ENCODE data around the gene MCU. TPM values are rescaled to one million over a fixed set of nuclear protein-coding genes. Genes with fewer than 3 reads are reported as not detected.

MCU gene
- total RNA-seq, 4 donors from 2014 or later, result 25.1 to 82.4 (median 65.1) TPM

- H3K27ac ChIP-seq, result no peak overlapping the region
- DNase-seq, result no peak
These were observed 120.9 kb downstream of the MCU start for GRCh38 chr10:72812753-72813430.

GRCh38 chr10:72814099-72814790 lies 122.3 kb downstream of the MCU start:
- H3K9me3 ChIP-seq, result no peaks in the 10 kb centered on the region
- 40 to 43% methylated on average over 2 of the region's 2 CpGs for WGBS, 2 donors (ENCODE audit: low coverage in 1 of 2)
- in situ Hi-C loops (cut with MboI; ENCODE audit: low pct_ligation_motif_present in 1 of 4, low pct_unique_long_range_greater_than_20kb in 1 of 4, low sequenced_read_pairs in 3 of 4), result no loop called here
- no peaks in the 10 kb centered on the region for H3K27me3 ChIP-seq
- no peak overlapping the region for H3K4me3 ChIP-seq
- DNase-seq, result no peak
- no peak for TF ChIP-seq EP300 (IDR thresholded peaks at IDR 0.05; ENCODE audit: low read depth)
- intact Hi-C loops (cut with DNase I; ENCODE audit: low total_unique reads), result no loop called here
- H3K27ac ChIP-seq, result no peak overlapping the region
- peaks cover 0 to 15% (median 2%) of the 10 kb centered on the region in 4 donors for H3K4me1 ChIP-seq
- H3K36me3 ChIP-seq, result no peaks in the 10 kb centered on the region

More at GRCh38 chr10:72812753-72813430, 120.9 kb downstream of the MCU start:
- intact Hi-C loops (cut with DNase I; ENCODE audit: low total_unique reads), result no loop called here
- in situ Hi-C loops (cut with MboI; ENCODE audit: low pct_ligation_motif_present in 1 of 4, low pct_unique_long_range_greater_than_20kb in 1 of 4, low sequenced_read_pairs in 3 of 4), result no loop called here
- TF ChIP-seq POLR2A (IDR thresholded peaks at IDR 0.05) (no peak), POLR2AphosphoS5 (IDR thresholded peaks at IDR 0.05) (no peak)
- Histone ChIP-seq H3K4me3 (no peak overlapping the region), H3K4me1 (peaks cover 0 to 15% (median 2%) of the 10 kb centered on the region in 4 donors), H3K27me3 (no peaks in the 10 kb centered on the region), H3K36me3 (no peaks in the 10 kb centered on the region), H3K9me3 (no peaks in the 10 kb centered on the region)
- 43 to 56% methylated on average over 4 of the region's 4 CpGs for WGBS, 2 donors (ENCODE audit: low coverage in 1 of 2)

GRCh38 chr10:72816565-72816964 lies 124.6 kb downstream of the MCU start:
- DNase-seq, result no peak
- intact Hi-C loops (cut with DNase I; ENCODE audit: low total_unique reads), result no loop called here
- in situ Hi-C loops (cut with MboI; ENCODE audit: low pct_ligation_motif_present in 1 of 4, low pct_unique_long_range_greater_than_20kb in 1 of 4, low sequenced_read_pairs in 3 of 4), result no loop called here
- Histone ChIP-seq H3K4me1 (peaks cover 0 to 15% (median 2%) of the 10 kb centered on the region in 4 donors), H3K4me3 (no peak overlapping the region), H3K36me3 (no peaks in the 10 kb centered on the region), H3K27me3 (no peaks in the 10 kb centered on the region), H3K27ac (no peak overlapping the region), H3K9me3 (no peaks in the 10 kb centered on the region)
- TF ChIP-seq POLR2A (IDR thresholded peaks at IDR 0.05) (no peak), POLR2AphosphoS5 (IDR thresholded peaks at IDR 0.05) (no peak), EP300 (IDR thresholded peaks at IDR 0.05; ENCODE audit: low read depth) (no peak), CTCF (IDR thresholded peaks at IDR 0.05) (no peak)
- 25 to 46% methylated on average over 1 of the region's 1 CpG for WGBS, 2 donors (ENCODE audit: low coverage in 1 of 2)

- 15 to 60% methylated on average over 2 of the region's 2 CpGs for WGBS, 2 donors (ENCODE audit: low coverage in 1 of 2)
- intact Hi-C loops (cut with DNase I; ENCODE audit: low total_unique reads), result no loop called here
These were observed 126.1 kb downstream of the MCU start for GRCh38 chr10:72818076-72818475.

More at GRCh38 chr10:72818076-72818475, 126.1 kb downstream of the MCU start:
- in situ Hi-C loops (cut with MboI; ENCODE audit: low pct_ligation_motif_present in 1 of 4, low pct_unique_long_range_greater_than_20kb in 1 of 4, low sequenced_read_pairs in 3 of 4), result no loop called here
- Histone ChIP-seq H3K4me1 (peaks cover 0 to 10% (median 0%) of the 10 kb centered on the region in 4 donors), H3K27me3 (no peaks in the 10 kb centered on the region), H3K36me3 (no peaks in the 10 kb centered on the region), H3K27ac (no peak overlapping the region), H3K4me3 (no peak overlapping the region), H3K9me3 (no peaks in the 10 kb centered on the region)
- TF ChIP-seq POLR2AphosphoS5 (IDR thresholded peaks at IDR 0.05) (no peak), EP300 (IDR thresholded peaks at IDR 0.05; ENCODE audit: low read depth) (no peak), POLR2A (IDR thresholded peaks at IDR 0.05) (no peak), CTCF (IDR thresholded peaks at IDR 0.05) (no peak)
- DNase-seq, result no peak
